SH-SY5Y (cell line): Measurements from ENCODE around the gene IKZF5.

Experiments
- GATA2 ChIP-seq: IDR thresholded peaks from 2 replicates; pipeline ENCODE4 v1.6.1; 2011; ENCODE audit warnings: mild to moderate bottlenecking, low read depth, low read length
- GATA3 ChIP-seq: IDR thresholded peaks from 2 replicates; pipeline ENCODE4 v1.6.1; 2011; ENCODE audit warnings: low read depth, mild to moderate bottlenecking, low read length, moderate library complexity

DNA sequence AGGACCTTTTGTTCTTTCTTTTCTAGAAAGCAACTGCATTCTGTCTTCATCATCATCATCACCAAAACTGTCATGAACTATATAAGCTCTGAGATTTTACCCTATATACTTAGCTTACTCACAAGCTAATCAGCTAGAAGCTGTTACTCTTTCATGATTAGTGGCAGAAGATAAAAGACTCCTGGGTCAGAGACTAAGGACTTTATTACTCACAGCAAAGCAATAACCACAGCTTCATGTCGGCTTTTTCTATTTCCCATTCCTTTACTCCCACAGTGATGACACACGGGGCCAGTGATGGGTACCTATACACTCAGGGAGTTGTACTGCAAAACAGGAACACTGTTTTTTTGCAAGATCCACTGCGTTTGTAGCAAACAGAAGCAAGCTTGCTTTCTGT, 46.2 kb downstream of the IKZF5 start:
- no peak for TF ChIP-seq GATA2
- TF ChIP-seq GATA3, result no peak
